GM23338 (cell line): ENCODE data around the gene ARPC4. TPM values are rescaled to one million over a fixed set of nuclear protein-coding genes. Genes with fewer than 3 reads are reported as not detected.

ENCODE experiments used
- ATAC-seq: fragments of 200-7000 bp; cut with Tn5 transposase; 3 replicates; pipeline ENCODE4 v1.9.1; 2020
- DNase-seq: peaks from one replicate; pipeline ENCODE4 v3.0.0-alpha.2; 2015; ENCODE audit warnings: low spot score
- H2AFZ ChIP-seq: fragments of 200-600 bp; sonication (generic); 2 replicates; pipeline ENCODE4 v1.8.0; 2016; ENCODE audit warnings: antibody characterized with exemption, mild to moderate bottlenecking, moderate library complexity
- H3F3A ChIP-seq: fragments of 200-600 bp; sonication (generic); replicated peaks from 2 replicates; pipeline ENCODE4 v1.8.0; 2017; ENCODE audit warnings: antibody characterized with exemption, mixed run types, low read depth
- H3K27ac ChIP-seq: fragments of 200-600 bp; sonication (generic); 2 replicates; pipeline ENCODE4 v1.6.1; 2016; ENCODE audit warnings: low read depth
- H3K27me3 ChIP-seq: fragments of 200-600 bp; sonication (generic); 2 replicates; pipeline ENCODE4 v1.8.0; 2016; ENCODE audit warnings: mild to moderate bottlenecking, mixed run types, moderate library complexity; ENCODE audit not compliant: insufficient read depth
- H3K36me3 ChIP-seq: fragments of 200-600 bp; sonication (generic); 2 replicates; pipeline ENCODE4 v1.8.0; 2016; ENCODE audit warnings: mild to moderate bottlenecking; ENCODE audit not compliant: insufficient read depth
- H3K4me1 ChIP-seq: fragments of 200-600 bp; sonication (generic); 2 replicates; pipeline ENCODE4 v1.8.0; 2016; ENCODE audit warnings: mild to moderate bottlenecking, moderate library complexity; ENCODE audit not compliant: insufficient read depth
- H3K4me2 ChIP-seq: fragments of 200-600 bp; sonication (generic); 2 replicates; pipeline ENCODE4 v1.7.1; 2017; ENCODE audit warnings: mixed run types
- H3K4me3 ChIP-seq: fragments of 200-600 bp; sonication (generic); 2 replicates; pipeline ENCODE4 v1.6.1; 2016; ENCODE audit warnings: mixed run types
- H3K79me2 ChIP-seq: fragments of 200-600 bp; sonication (generic); replicated peaks from 2 replicates; pipeline ENCODE4 v1.8.0; 2017; ENCODE audit warnings: mild to moderate bottlenecking; ENCODE audit not compliant: insufficient read depth
- H3K9me2 ChIP-seq: fragments of 200-600 bp; sonication (generic); 2 replicates; pipeline ENCODE4 v1.8.0; 2017; ENCODE audit not compliant: insufficient read depth
- H4K20me1 ChIP-seq: fragments of 200-600 bp; sonication (generic); replicated peaks from 2 replicates; pipeline ENCODE4 v1.8.0; 2017; ENCODE audit warnings: mild to moderate bottlenecking; ENCODE audit not compliant: insufficient read depth
- H3K27ac Mint-ChIP-seq: 2 replicates; pipeline ENCODE4 v1.8.0; 2020; ENCODE audit warnings: inconsistent platforms, mild to moderate bottlenecking, moderate library complexity, mixed read lengths
- H3K27me3 Mint-ChIP-seq: 3 replicates; pipeline ENCODE4 v1.8.0; 2022; ENCODE audit warnings: low read depth, mild to moderate bottlenecking, moderate library complexity, mixed read lengths, inconsistent platforms; ENCODE audit not compliant: insufficient read depth, poor library complexity
- H3K36me3 Mint-ChIP-seq: 3 replicates; pipeline ENCODE4 v1.8.0; 2021; ENCODE audit warnings: low read depth, mild to moderate bottlenecking, inconsistent platforms, moderate library complexity, mixed read lengths
- H3K4me1 Mint-ChIP-seq: 3 replicates; pipeline ENCODE4 v1.8.0; 2020; ENCODE audit warnings: mild to moderate bottlenecking, inconsistent platforms, mixed read lengths
- H3K4me3 Mint-ChIP-seq: 3 replicates; pipeline ENCODE4 v1.8.0; 2021; ENCODE audit warnings: moderate library complexity, mild to moderate bottlenecking, inconsistent platforms, mixed read lengths
- H3K9me3 Mint-ChIP-seq: 3 replicates; pipeline ENCODE4 v1.8.0; 2020; ENCODE audit warnings: moderate library complexity, mild to moderate bottlenecking, inconsistent platforms, mixed read lengths
- CREB1 ChIP-seq: fragments of 250-450 bp; sonication (Bioruptor Pico); IDR thresholded peaks from 2 replicates; pipeline ENCODE4 v1.5.0; 2020; ENCODE audit warnings: low read depth, mild to moderate bottlenecking, moderate library complexity
- CTCF ChIP-seq, 2 experiments: fragments of 200-600 bp in 1 of 2; sonication (generic) in 1 of 2; conservative IDR thresholded peaks; 2 replicates each; pipeline versions ENCODE4 v1.5.1 to v1.6.1; 2016 to 2017; ENCODE audit warnings: antibody characterized with exemption in 2 of 2, low read depth in 2 of 2, mild to moderate bottlenecking in 2 of 2, moderate library complexity in 1 of 2
- ETS1 ChIP-seq: IDR thresholded peaks from 2 replicates; pipeline ENCODE4 v1.6.1; 2016; ENCODE audit warnings: antibody characterized with exemption
- EZH2 ChIP-seq: fragments of 200-600 bp; sonication (generic); IDR thresholded peaks from one replicate; pipeline ENCODE4 v1.8.0; 2017; ENCODE audit warnings: antibody characterized with exemption, mild to moderate bottlenecking, low read depth; ENCODE audit not compliant: unreplicated experiment
- EZH2phosphoT487 ChIP-seq: fragments of 200-600 bp; sonication (generic); IDR thresholded peaks from one replicate; pipeline ENCODE4 v1.8.1; 2018; ENCODE audit warnings: antibody characterized with exemption; ENCODE audit not compliant: unreplicated experiment
- JUNB ChIP-seq: IDR thresholded peaks from one replicate; pipeline ENCODE4 v1.6.1; 2016; ENCODE audit warnings: antibody characterized with exemption; ENCODE audit not compliant: unreplicated experiment
- NANOG ChIP-seq: IDR thresholded peaks from 2 replicates; pipeline ENCODE4 v1.6.1; 2016; ENCODE audit warnings: antibody characterized with exemption, borderline replicate concordance
- POLR2AphosphoS5 ChIP-seq: IDR thresholded peaks from 2 replicates; pipeline ENCODE4 v1.6.1; 2016; ENCODE audit warnings: antibody characterized with exemption, low read depth
- REST ChIP-seq: IDR thresholded peaks from one replicate; pipeline ENCODE4 v1.6.1; 2018; ENCODE audit warnings: antibody characterized with exemption; ENCODE audit not compliant: unreplicated experiment
- STAT1 ChIP-seq: IDR thresholded peaks from one replicate; pipeline ENCODE4 v1.6.1; 2016; ENCODE audit warnings: antibody characterized with exemption; ENCODE audit not compliant: unreplicated experiment
- ZNF114 ChIP-seq: fragments of 250-450 bp; sonication (Bioruptor Pico); IDR thresholded peaks from 2 replicates; pipeline ENCODE4 v1.5.0; 2020; ENCODE audit warnings: mild to moderate bottlenecking, moderate library complexity
- ZNF331 ChIP-seq: fragments of 250-450 bp; sonication (Bioruptor Pico); IDR thresholded peaks from 2 replicates; pipeline ENCODE4 v1.5.0; 2020; ENCODE audit warnings: low read depth, mild to moderate bottlenecking, moderate library complexity
- ZNF462 ChIP-seq: fragments of 250-450 bp; sonication (Bioruptor Pico); IDR thresholded peaks from 2 replicates; pipeline ENCODE4 v1.5.0; 2020; ENCODE audit warnings: mild to moderate bottlenecking, moderate library complexity
- polyA plus RNA-seq: library from polyadenylated mRNA; unstranded; fragments of >200 nt; fragmentation: Nextera tagmentation; extraction: Ambion mirVana; gene quantifications from 2 replicates; pipeline ENCODE4 v1.2.1, GENCODE V29; 2016
- total RNA-seq: library from RNA; depleted of rRNA; stranded (reverse); fragments of >200 nt; shearing (Covaris generic); gene quantifications from 2 replicates; pipeline ENCODE4 v1.2.3, GENCODE V29; 2014

The ARPC4 gene
- total and polyA plus RNA-seq, 2 experiments from 2014 or later, result 71.9 to 176 TPM

- Mint-ChIP-seq H3K4me3 (no peak overlapping the region), H3K36me3 (no peaks in the 10 kb centered on the region)
- no peak for ATAC-seq
These were observed 36.2 kb downstream of the ARPC4 start for GRCh38 chr3:9828801-9829755.

More at GRCh38 chr3:9828801-9829755, 36.2 kb downstream of the ARPC4 start:
- peaks cover 5% of the 10 kb centered on the region for H3K27me3 Mint-ChIP-seq
- Histone ChIP-seq H4K20me1 (no peaks in the 10 kb centered on the region; the same call in 1 of the 2 replicates), H3K27ac (no peak overlapping the region), H3F3A (no peaks in the 10 kb centered on the region), H3K4me1 (no peaks in the 10 kb centered on the region), H3K9me2 (no peaks in the 10 kb centered on the region), H3K4me2 (no peak overlapping the region), H2AFZ (no peak overlapping the region), H3K4me3 (no peak overlapping the region), H3K27me3 (no peaks in the 10 kb centered on the region), H3K36me3 (no peaks in the 10 kb centered on the region), H3K79me2 (no peaks in the 10 kb centered on the region)
- no peak overlapping the region for H3K27ac Mint-ChIP-seq
- no peaks in the 10 kb centered on the region for H3K9me3 Mint-ChIP-seq
- no peak for DNase-seq
- peaks cover 5% of the 10 kb centered on the region; the same call in 2 of the 3 replicates for H3K4me1 Mint-ChIP-seq
- TF ChIP-seq STAT1 (no peak), EZH2phosphoT487 (no peak), CREB1 (CRISPR knock-in tag) (no peak), ZNF462 (CRISPR knock-in tag) (no peak), CTCF (conservative IDR thresholded peaks at IDR 0.05; ENCODE audit: low read depth in 2 of 2) (no peak), EZH2 (no peak), POLR2AphosphoS5 (no peak), ZNF114 (CRISPR knock-in tag) (no peak), REST (no peak), NANOG (no peak), JUNB (no peak), ETS1 (no peak), ZNF331 (CRISPR knock-in tag) (no peak)
